ENCODE measurements around the gene ANKRD13A. TPM values are rescaled to one million over a fixed set of nuclear protein-coding genes. Genes with fewer than 3 reads are reported as not detected.

Gene ANKRD13A
- total and polyA plus RNA-seq, 11 donors: 8.4 to 80.6 (median 24.4) TPM

DNA sequence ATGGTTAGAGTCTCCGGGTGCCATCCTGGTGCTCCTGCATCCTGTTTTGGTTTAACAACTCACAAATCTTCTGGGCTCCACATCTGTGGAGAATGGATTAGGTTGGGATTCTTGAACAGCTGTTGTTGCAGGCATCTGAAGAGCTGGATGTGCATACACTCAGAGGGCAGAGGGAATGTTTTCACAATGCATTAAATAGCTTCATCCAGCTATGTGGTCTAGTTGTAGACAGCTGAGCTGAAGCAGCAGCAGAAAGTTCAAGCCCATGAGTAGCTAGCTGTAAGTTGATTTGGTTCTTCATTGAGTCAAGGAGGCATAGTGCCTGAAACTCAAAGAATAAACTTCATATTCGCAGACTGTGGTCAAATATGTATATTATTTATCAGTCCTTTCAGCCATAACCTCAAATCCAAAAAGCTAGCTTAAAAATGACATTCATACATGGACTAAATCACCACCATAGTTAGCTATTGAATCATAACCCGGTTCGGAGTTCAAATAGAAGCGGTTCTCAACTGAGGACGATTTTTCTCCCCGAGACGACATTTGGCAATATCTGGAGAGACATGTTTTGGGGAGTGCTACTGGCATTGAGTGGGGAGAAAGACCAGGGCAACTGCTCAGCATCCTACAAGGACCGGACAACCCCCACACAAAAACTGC lies 858 bp upstream of the ANKRD13A start:
- H3K9me3 ChIP-seq: no peaks in the 10 kb centered on the region
- ATAC-seq (no peak), DNase-seq (no peak)
- intact Hi-C loops (cut with DNase I): loop anchor here in 4 of 10 donors (5.0 kb wide), 3 partner anchors 36 to 51 kb away; partner anchors contain the start of gene C12orf76 (in 1 of the 4)
- TF ChIP-seq, protein P1, sequence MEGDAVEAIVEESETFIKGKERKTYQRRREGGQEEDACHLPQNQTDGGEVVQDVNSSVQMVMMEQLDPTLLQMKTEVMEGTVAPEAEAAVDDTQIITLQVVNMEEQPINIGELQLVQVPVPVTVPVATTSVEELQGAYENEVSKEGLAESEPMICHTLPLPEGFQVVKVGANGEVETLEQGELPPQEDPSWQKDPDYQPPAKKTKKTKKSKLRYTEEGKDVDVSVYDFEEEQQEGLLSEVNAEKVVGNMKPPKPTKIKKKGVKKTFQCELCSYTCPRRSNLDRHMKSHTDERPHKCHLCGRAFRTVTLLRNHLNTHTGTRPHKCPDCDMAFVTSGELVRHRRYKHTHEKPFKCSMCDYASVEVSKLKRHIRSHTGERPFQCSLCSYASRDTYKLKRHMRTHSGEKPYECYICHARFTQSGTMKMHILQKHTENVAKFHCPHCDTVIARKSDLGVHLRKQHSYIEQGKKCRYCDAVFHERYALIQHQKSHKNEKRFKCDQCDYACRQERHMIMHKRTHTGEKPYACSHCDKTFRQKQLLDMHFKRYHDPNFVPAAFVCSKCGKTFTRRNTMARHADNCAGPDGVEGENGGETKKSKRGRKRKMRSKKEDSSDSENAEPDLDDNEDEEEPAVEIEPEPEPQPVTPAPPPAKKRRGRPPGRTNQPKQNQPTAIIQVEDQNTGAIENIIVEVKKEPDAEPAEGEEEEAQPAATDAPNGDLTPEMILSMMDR (IDR thresholded peaks at IDR 0.05): no peak
- no peak for TF ChIP-seq POLR2A (IDR thresholded peaks at IDR 0.05)
- peaks cover 0 to 9% (median 0%) of the 10 kb centered on the region in 9 donors for H3K36me3 ChIP-seq
- 50 to 67% (median 66%) methylated on average over 9 of the region's 9 CpGs for WGBS, 4 donors
- H3K4me3 ChIP-seq: peak overlapping the region in 11 of 12 donors; percentile 80 to 99 (median 89)
- no peaks in the 10 kb centered on the region for H3K27me3 ChIP-seq
- H3K4me1 ChIP-seq: peaks cover 0 to 67% (median 31%) of the 10 kb centered on the region in 12 donors
- peak overlapping the region in 11 of 12 donors; percentile 78 to 95 (median 90) for H3K27ac ChIP-seq

- peaks cover 0 to 55% (median 21%) of the 10 kb centered on the region in 12 donors for H3K4me1 ChIP-seq
- ATAC-seq (no peak), DNase-seq (peak in 2 of 5 donors; percentile 23 to 38)
- peak overlapping the region; percentile 70 to 95 (median 90) for H3K27ac ChIP-seq
- H3K9me3 ChIP-seq: no peaks in the 10 kb centered on the region
- H3K27me3 ChIP-seq: no peaks in the 10 kb centered on the region
- intact Hi-C loops (cut with DNase I): loop anchor here in 4 of 10 donors (5.0 kb wide), 3 partner anchors 37 to 52 kb away; partner anchors contain the start of gene C12orf76 (in 1 of the 4)
- WGBS, 4 donors: 0 to 1% (median 0%) methylated on average over 12 to 27 of the region's 27 CpGs
- H3K4me3 ChIP-seq: peak overlapping the region; percentile 80 to 99 (median 90)
- H3K36me3 ChIP-seq: peaks cover 0 to 13% (median 0%) of the 10 kb centered on the region in 9 donors
- no peak for TF ChIP-seq POLR2A (IDR thresholded peaks at IDR 0.05)
- TF ChIP-seq, protein P1 (IDR thresholded peaks at IDR 0.05): no peak
Measured at GRCh38 chr12:109999649-109999971, 380 bp downstream of the ANKRD13A start.

GRCh38 chr12:109999983-110000505 lies 814 bp downstream of the ANKRD13A start:
- TF ChIP-seq, protein P1 (IDR thresholded peaks at IDR 0.05): no peak
- no peak for TF ChIP-seq POLR2A (IDR thresholded peaks at IDR 0.05)
- DNase-seq (no peak), ATAC-seq (no peak)
- 2 to 3% (median 2%) methylated on average over 17 of the region's 17 CpGs for WGBS, 4 donors
- Histone ChIP-seq H3K9me3 (no peaks in the 10 kb centered on the region), H3K27ac (peak overlapping the region in 7 of 12 donors; percentile 80 to 95 (median 91)), H3K27me3 (no peaks in the 10 kb centered on the region), H3K4me1 (peaks cover 0 to 50% (median 19%) of the 10 kb centered on the region in 12 donors), H3K36me3 (peaks cover 0 to 13% (median 0%) of the 10 kb centered on the region in 9 donors), H3K4me3 (peak overlapping the region; percentile 80 to 99 (median 90))
- intact Hi-C loops (cut with DNase I): loop anchor here in 4 of 10 donors (5.0 kb wide), 3 partner anchors 38 to 53 kb away; partner anchors contain the start of gene C12orf76 (in 1 of the 4)

GRCh38 chr12:110001596-110001995 lies 2.4 kb downstream of the ANKRD13A start:
- 80 to 97% (median 89%) methylated on average over 4 of the region's 4 CpGs for WGBS, 4 donors
- no peak for DNase-seq
- peaks cover 0 to 6% (median 0%) of the 10 kb centered on the region in 12 donors for H3K9me3 ChIP-seq
- peaks cover 0 to 13% (median 0%) of the 10 kb centered on the region in 9 donors for H3K36me3 ChIP-seq
- intact Hi-C loops (cut with DNase I): no loop called here
- H3K4me1 ChIP-seq: peaks cover 0 to 45% (median 16%) of the 10 kb centered on the region in 12 donors
- no peak overlapping the region for H3K27ac ChIP-seq
- ATAC-seq: no peak
- H3K4me3 ChIP-seq: no peak overlapping the region
- TF ChIP-seq POLR2A (IDR thresholded peaks at IDR 0.05): no peak
- TF ChIP-seq, protein P1 (IDR thresholded peaks at IDR 0.05): no peak
- no peaks in the 10 kb centered on the region for H3K27me3 ChIP-seq
